Gastrocnemius medialis (tissue), 4 donors: ENCODE measurements around the gene EWSR1. TPM values are rescaled to one million over a fixed set of nuclear protein-coding genes. Genes with fewer than 3 reads are reported as not detected.

Experiments
- ATAC-seq, 2 donors: fragments of 150-250 bp; one replicate each; pipeline ENCODE4 v1.9.1; 2016
- DNase-seq, 2 donors: peaks; one replicate each; pipeline ENCODE4 v3.0.0-alpha.2; 2019
- H3K27ac ChIP-seq, 4 donors: fragments of 200-600 bp; sonication (generic); 1 replicate in 1 of 4; 2 replicates in 3 of 4; pipeline ENCODE4 v1.5.1; 2016 to 2018; ENCODE audit warnings: mild to moderate bottlenecking in 2 of 4, moderate library complexity in 1 of 4
- H3K27me3 ChIP-seq, 3 donors: fragments of 200-600 bp; sonication (generic) in 2 of 3; 1 replicate in 1 of 3; 2 replicates in 2 of 3; pipeline versions ENCODE4 v1.5.1 to v1.6.0; 2016 to 2019; ENCODE audit warnings: mild to moderate bottlenecking in 1 of 3, moderate library complexity in 1 of 3
- H3K36me3 ChIP-seq, 2 donors: fragments of 200-600 bp; sonication (generic) in 1 of 2; one replicate each; pipeline ENCODE4 v1.5.1; 2017 to 2018
- H3K4me1 ChIP-seq, 2 donors: fragments of 200-600 bp; sonication (generic) in 1 of 2; one replicate each; pipeline ENCODE4 v1.5.1; 2016 to 2017; ENCODE audit warnings: mild to moderate bottlenecking in 2 of 2
- H3K4me3 ChIP-seq, 4 donors: fragments of 200-600 bp; sonication (generic) in 3 of 4; 1 replicate in 1 of 4; 2 replicates in 3 of 4; pipeline ENCODE4 v1.5.1; 2016 to 2019; ENCODE audit warnings: mild to moderate bottlenecking in 2 of 4
- H3K9me3 ChIP-seq, 3 donors: fragments of 200-600 bp; sonication (generic) in 2 of 3; 1 replicate in 1 of 3; 2 replicates in 2 of 3; pipeline ENCODE4 v1.5.1; 2016 to 2019
- CTCF ChIP-seq, 5 experiments: fragments of 450-650 bp in 3 of 5; fragments of 200-600 bp in 2 of 5; sonication (generic) in 2 of 5; IDR thresholded peaks in 4 of 5; conservative IDR thresholded peaks in 1 of 5; 1 replicate in 4 of 5; 2 replicates in 1 of 5; pipeline ENCODE4 v1.5.1; 2016 to 2019; ENCODE audit warnings: antibody characterized with exemption in 5 of 5, mild to moderate bottlenecking in 3 of 5, moderate library complexity in 3 of 5
- POLR2A ChIP-seq, 2 donors: fragments of 450-650 bp; IDR thresholded peaks; one replicate each; pipeline ENCODE4 v1.6.1; 2017; ENCODE audit warnings: antibody characterized with exemption in 2 of 2, mild to moderate bottlenecking in 2 of 2, moderate library complexity in 2 of 2
- in situ Hi-C, 4 donors: fragments of 200-750 bp; cut with MboI; loops; one replicate each; pipeline versions ENCODE4 v1.15.0 to v1.8.0; 2017; ENCODE audit warnings: low sequenced_read_pairs in 4 of 4
- intact Hi-C: fragments of 100-400 bp; cut with DNase I; formaldehyde crosslinking; loops from one replicate; pipeline ENCODE4 v1.15.1; 2023; ENCODE audit warnings: low total_unique reads
- total RNA-seq, 4 donors: library from RNA; depleted of rRNA; stranded (reverse); fragments of >200 nt; gene quantifications; one replicate each; pipeline versions ENCODE4 v1.1.0 to v1.2.3, GENCODE V29; 2016

Gene EWSR1
- total RNA-seq, 4 donors from 2014 or later, result 192 to 269 (median 202) TPM

GRCh38 chr22:29272624-29273023, 4.6 kb downstream of the EWSR1 start:
- H3K27ac ChIP-seq, result peak overlapping the region in 1 of 4 donors; percentile 3
- H3K27me3 ChIP-seq, result no peaks in the 10 kb centered on the region
- ATAC-seq (no peak), DNase-seq (no peak)
- peaks cover 0 to 54% of the 10 kb centered on the region in 2 donors for H3K36me3 ChIP-seq
- H3K9me3 ChIP-seq, result no peaks in the 10 kb centered on the region
- no peak overlapping the region for H3K4me3 ChIP-seq
- TF ChIP-seq CTCF (IDR thresholded peaks at IDR 0.05 in 4 of 5, conservative IDR thresholded peaks at IDR 0.05 in 1 of 5), result no peak
- TF ChIP-seq POLR2A (IDR thresholded peaks at IDR 0.05), result no peak
- peaks cover 68 to 81% of the 10 kb centered on the region in 2 donors for H3K4me1 ChIP-seq
- intact Hi-C loops (no loop called here), in situ Hi-C loops (no loop called here)

GRCh38 chr22:29275167-29275566, 7.1 kb downstream of the EWSR1 start:
- Histone ChIP-seq H3K27me3 (no peaks in the 10 kb centered on the region), H3K4me3 (peak overlapping the region in 1 of 4 donors; percentile 4), H3K36me3 (peaks cover 2 to 79% of the 10 kb centered on the region in 2 donors), H3K4me1 (peaks cover 60 to 73% of the 10 kb centered on the region in 2 donors), H3K9me3 (no peaks in the 10 kb centered on the region), H3K27ac (peak overlapping the region in 3 of 4 donors; percentile 31 to 59 (median 56))
- TF ChIP-seq CTCF (IDR thresholded peaks at IDR 0.05 in 4 of 5, conservative IDR thresholded peaks at IDR 0.05 in 1 of 5) (no peak), POLR2A (IDR thresholded peaks at IDR 0.05) (no peak)
- intact Hi-C loops (no loop called here), in situ Hi-C loops (loop anchor here in 1 of 4 donors (25.0 kb wide), 1 partner anchor 262 kb away; no protein-coding TSS in a partner anchor)
- DNase-seq (no peak), ATAC-seq (peak in 1 of 2 donors; percentile 57)

GRCh38 chr22:29275819-29276565, 7.9 kb downstream of the EWSR1 start:
- H3K36me3 ChIP-seq, result peaks cover 2 to 87% of the 10 kb centered on the region in 2 donors
- H3K27ac ChIP-seq, result peak overlapping the region in 3 of 4 donors; percentile 31 to 59 (median 56)
- no peak for ATAC-seq
- DNase-seq, result no peak
- H3K27me3 ChIP-seq, result no peaks in the 10 kb centered on the region
- TF ChIP-seq CTCF (IDR thresholded peaks at IDR 0.05 in 4 of 5, conservative IDR thresholded peaks at IDR 0.05 in 1 of 5) (no peak), POLR2A (IDR thresholded peaks at IDR 0.05) (no peak)
- H3K4me1 ChIP-seq, result peaks cover 51 to 64% of the 10 kb centered on the region in 2 donors
- intact Hi-C loops, result no loop called here
- in situ Hi-C loops, result loop anchor here in 1 of 4 donors (25.0 kb wide), 1 partner anchor 261 kb away; no protein-coding TSS in a partner anchor
- no peaks in the 10 kb centered on the region for H3K9me3 ChIP-seq
- peak overlapping the region in 1 of 4 donors; percentile 4 for H3K4me3 ChIP-seq

GRCh38 chr22:29277927-29278326, 9.9 kb downstream of the EWSR1 start:
- intact Hi-C loops, result no loop called here

More at GRCh38 chr22:29277927-29278326, 9.9 kb downstream of the EWSR1 start:
- peaks cover 32 to 45% of the 10 kb centered on the region in 2 donors for H3K4me1 ChIP-seq
- no peak overlapping the region for H3K4me3 ChIP-seq
- no peak for DNase-seq
- peaks cover 5 to 96% of the 10 kb centered on the region in 2 donors for H3K36me3 ChIP-seq
- no peak for TF ChIP-seq CTCF (IDR thresholded peaks at IDR 0.05 in 4 of 5, conservative IDR thresholded peaks at IDR 0.05 in 1 of 5)
- TF ChIP-seq POLR2A (IDR thresholded peaks at IDR 0.05), result no peak
- H3K9me3 ChIP-seq, result no peaks in the 10 kb centered on the region
- no peak for ATAC-seq
- in situ Hi-C loops, result loop anchor here in 1 of 4 donors (25.0 kb wide), 1 partner anchor 259 kb away; no protein-coding TSS in a partner anchor
- peak overlapping the region in 1 of 4 donors; percentile 19 for H3K27ac ChIP-seq
- no peaks in the 10 kb centered on the region for H3K27me3 ChIP-seq
